Omental fat pad (tissue), 4 donors: Measurements from ENCODE around the gene KCNIP3. TPM values are rescaled to one million over a fixed set of nuclear protein-coding genes. Genes with fewer than 3 reads are reported as not detected.

Experiments used
- ATAC-seq: fragments of 150-250 bp; one replicate; pipeline ENCODE4 v1.9.1; 2016; ENCODE audit warnings: mild to moderate bottlenecking, moderate library complexity; ENCODE audit not compliant: low FRiP score
- DNase-seq: peaks from one replicate; pipeline ENCODE4 v3.0.0-alpha.2; 2019; ENCODE audit warnings: low spot score
- CTCF ChIP-seq, 3 donors: fragments of 450-650 bp; IDR thresholded peaks; one replicate each; pipeline ENCODE4 v1.5.1; 2016 to 2017; ENCODE audit warnings: antibody characterized with exemption in 3 of 3, mild to moderate bottlenecking in 3 of 3, moderate library complexity in 2 of 3
- total RNA-seq, 4 donors: library from RNA; depleted of rRNA; stranded (reverse); fragments of >200 nt; gene quantifications; one replicate each; pipeline ENCODE4 v1.1.0, GENCODE V29; 2016

The KCNIP3 gene
- total RNA-seq, 4 donors from 2014 or later, result 5.5 to 37.4 (median 7.1) TPM

GRCh38 chr2:95279435-95280035, 17.6 kb upstream of the KCNIP3 start:
- DNase-seq, result no peak
- ATAC-seq, result no peak
- no peak for TF ChIP-seq CTCF (IDR thresholded peaks at IDR 0.05)

- no peak for TF ChIP-seq CTCF (IDR thresholded peaks at IDR 0.05)
- ATAC-seq (no peak), DNase-seq (no peak)
These were observed 16.1 kb upstream of the KCNIP3 start for GRCh38 chr2:95281071-95281470.

GRCh38 chr2:95281786-95282185, 15.4 kb upstream of the KCNIP3 start:
- no peak for TF ChIP-seq CTCF (IDR thresholded peaks at IDR 0.05)
- no peak for ATAC-seq
- DNase-seq, result no peak

- TF ChIP-seq CTCF (IDR thresholded peaks at IDR 0.05), result no peak
- ATAC-seq (no peak), DNase-seq (no peak)
These were observed 14.7 kb upstream of the KCNIP3 start for GRCh38 chr2:95282458-95282857.

- no peak for TF ChIP-seq CTCF (IDR thresholded peaks at IDR 0.05)
- no peak for DNase-seq
- no peak for ATAC-seq
These were observed 13.6 kb upstream of the KCNIP3 start for GRCh38 chr2:95283562-95283961.

GRCh38 chr2:95284886-95285541, 12.1 kb upstream of the KCNIP3 start:
- no peak for TF ChIP-seq CTCF (IDR thresholded peaks at IDR 0.05)

GRCh38 chr2:95285542-95285932, 11.6 kb upstream of the KCNIP3 start:
- no peak for ATAC-seq
- no peak for TF ChIP-seq CTCF (IDR thresholded peaks at IDR 0.05)

More at GRCh38 chr2:95284886-95285541, 12.1 kb upstream of the KCNIP3 start:
- no peak for ATAC-seq
- no peak for DNase-seq

More at GRCh38 chr2:95285542-95285932, 11.6 kb upstream of the KCNIP3 start:
- DNase-seq, result no peak
